Fibroblast of lung (primary cell): ENCODE data around the gene SGIP1.

ENCODE experiments used
- EZH2 ChIP-seq: IDR thresholded peaks from 2 replicates; pipeline ENCODE4 v1.5.1; 2012; ENCODE audit warnings: low read length, control low read depth, mild to moderate bottlenecking; ENCODE audit errors: missing control alignments
- TF ChIP-seq, protein P1 (sequence below), 2 donors: IDR thresholded peaks in 1 of 2; conservative IDR thresholded peaks in 1 of 2; 1 replicate in 1 of 2; 2 replicates in 1 of 2; pipeline ENCODE4 v1.5.1; 2011 to 2012; ENCODE audit warnings: low read length in 2 of 2, control low read depth in 1 of 2, inconsistent platforms in 1 of 2, low read depth in 1 of 2, mild to moderate bottlenecking in 1 of 2

DNA sequence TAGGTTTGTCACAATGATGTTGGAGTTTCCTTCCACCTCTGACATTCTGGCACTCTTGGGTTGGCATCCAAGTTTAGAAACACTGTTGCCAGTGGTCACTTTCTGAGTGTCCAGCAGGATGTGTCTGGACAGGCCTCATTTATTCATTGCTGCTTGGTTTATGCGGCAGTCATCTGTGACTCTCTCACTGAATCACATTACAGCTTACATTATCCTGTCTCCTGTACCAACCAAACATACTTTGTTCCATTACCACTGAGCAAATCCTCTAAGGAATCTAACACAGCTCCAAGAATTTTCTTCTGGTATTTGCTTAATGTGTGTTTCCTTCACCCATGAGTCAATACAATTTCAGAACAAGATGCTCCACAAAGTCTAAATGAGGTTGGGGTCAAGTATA lies 19.9 kb downstream of the SGIP1 start:
- TF ChIP-seq, protein P1, sequence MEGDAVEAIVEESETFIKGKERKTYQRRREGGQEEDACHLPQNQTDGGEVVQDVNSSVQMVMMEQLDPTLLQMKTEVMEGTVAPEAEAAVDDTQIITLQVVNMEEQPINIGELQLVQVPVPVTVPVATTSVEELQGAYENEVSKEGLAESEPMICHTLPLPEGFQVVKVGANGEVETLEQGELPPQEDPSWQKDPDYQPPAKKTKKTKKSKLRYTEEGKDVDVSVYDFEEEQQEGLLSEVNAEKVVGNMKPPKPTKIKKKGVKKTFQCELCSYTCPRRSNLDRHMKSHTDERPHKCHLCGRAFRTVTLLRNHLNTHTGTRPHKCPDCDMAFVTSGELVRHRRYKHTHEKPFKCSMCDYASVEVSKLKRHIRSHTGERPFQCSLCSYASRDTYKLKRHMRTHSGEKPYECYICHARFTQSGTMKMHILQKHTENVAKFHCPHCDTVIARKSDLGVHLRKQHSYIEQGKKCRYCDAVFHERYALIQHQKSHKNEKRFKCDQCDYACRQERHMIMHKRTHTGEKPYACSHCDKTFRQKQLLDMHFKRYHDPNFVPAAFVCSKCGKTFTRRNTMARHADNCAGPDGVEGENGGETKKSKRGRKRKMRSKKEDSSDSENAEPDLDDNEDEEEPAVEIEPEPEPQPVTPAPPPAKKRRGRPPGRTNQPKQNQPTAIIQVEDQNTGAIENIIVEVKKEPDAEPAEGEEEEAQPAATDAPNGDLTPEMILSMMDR (conservative IDR thresholded peaks at IDR 0.05 in 1 of 2, IDR thresholded peaks at IDR 0.05 in 1 of 2; ENCODE audit: low read depth in 1 of 2, low read length in 2 of 2): no peak
- TF ChIP-seq EZH2: no peak
